HG02678 (cell line): ENCODE results near the gene TBX3.

ENCODE experiments used
- ATAC-seq: cut with Tn5 transposase; IDR thresholded peaks from one replicate; pipeline ENCODE4 v1.9.1; 2021; ENCODE audit warnings: mild to moderate bottlenecking, moderate library complexity; ENCODE audit not compliant: unreplicated experiment

The TBX3 gene

DNA sequence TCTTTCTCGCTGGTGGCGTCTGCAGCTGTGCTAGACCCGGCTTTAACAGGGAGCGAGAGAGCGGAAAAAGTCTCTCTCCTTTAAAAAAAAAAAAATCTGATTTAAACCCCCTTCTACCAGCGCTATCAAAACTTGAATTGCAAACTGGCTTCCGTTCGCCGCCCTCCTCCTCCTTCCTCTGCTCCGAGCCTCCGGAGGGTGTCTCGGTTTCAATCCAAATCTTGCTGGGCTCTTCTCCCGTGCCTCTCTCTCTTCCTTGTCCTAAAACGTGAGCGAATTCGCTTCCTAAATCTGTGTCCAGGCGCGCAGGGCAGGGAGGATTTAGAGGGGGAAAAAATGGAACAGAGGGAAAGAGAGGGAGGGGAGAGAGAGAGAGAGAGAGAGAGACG is 272 bp downstream of the TBX3 start:
- no peak for ATAC-seq

DNA sequence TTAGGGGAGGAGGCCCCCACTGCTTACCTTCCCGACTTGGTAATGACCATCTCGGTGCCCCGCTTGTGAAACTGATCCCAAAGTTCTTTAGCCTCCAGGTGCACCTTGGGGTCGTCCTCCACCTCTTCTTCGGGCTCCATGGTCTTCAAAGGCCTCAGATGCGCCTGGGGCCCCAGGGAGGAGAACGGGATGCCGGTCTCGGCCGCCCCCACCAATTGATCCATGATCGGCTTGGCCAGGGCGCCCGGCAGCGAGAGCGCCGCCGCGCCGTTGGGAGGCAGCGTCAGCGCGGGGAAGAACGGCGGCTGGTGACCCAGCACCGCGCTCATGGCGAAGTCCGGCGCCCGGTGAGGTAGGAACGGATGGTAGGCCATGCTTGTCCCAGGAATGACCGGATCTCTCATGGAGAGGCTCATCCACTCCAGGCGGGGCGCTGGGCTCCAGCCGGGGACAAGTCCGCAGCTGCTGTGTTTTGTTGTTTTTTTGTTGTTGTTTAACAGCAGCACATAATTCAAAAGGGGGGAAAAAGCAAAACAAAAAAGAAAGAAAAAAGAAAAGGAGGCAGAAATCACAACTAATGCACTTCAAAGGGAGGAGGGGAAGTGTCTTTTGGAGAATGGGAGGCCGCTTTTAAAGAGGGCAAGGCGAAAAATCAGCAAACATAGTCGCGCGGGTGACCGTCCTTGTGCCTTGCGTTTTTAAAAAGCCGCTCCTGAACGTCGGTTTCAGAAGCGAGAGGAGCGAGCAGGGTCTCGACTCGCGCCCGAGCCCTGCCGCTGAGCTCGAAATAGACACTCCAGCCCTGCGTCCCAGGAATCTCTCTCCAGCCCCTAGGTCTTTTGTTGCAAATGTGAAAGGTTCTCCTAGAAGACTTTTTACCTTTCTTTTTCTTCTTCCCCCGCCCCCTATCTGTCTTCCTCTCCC is 928 bp downstream of the TBX3 start:
- ATAC-seq = no peak

DNA sequence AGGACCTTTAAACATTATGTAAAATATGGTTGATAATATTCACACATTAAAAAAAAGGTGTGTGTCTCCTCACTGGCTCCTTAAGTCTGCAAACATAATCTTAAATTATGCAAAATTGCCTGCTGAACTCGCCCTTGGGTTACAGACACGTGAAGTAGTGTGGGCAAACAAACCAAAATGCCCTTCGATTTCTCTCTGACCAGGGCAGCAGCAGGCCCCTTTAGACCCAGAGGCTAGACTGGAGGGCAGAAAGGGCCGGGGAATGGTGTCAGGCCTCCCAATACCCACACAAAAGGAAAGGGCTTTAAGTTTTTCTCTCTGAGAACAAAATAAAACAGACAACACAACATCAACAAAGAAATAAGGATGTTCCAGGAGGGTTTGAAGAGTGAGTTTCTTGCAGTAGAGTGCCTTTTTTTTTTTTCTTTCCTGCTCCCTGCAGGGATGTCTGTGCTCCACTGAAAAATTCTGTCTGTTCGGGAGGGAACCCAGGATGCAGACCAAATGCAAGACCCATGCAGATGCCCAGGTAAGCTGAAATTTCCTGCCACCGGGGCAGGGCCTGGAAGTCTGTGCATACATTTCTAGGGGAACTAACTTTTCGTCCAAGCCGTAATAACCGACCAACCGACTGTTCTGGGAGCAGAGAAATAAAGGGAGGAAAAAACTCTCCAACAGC is 1.7 kb downstream of the TBX3 start:
- ATAC-seq = no peak

DNA sequence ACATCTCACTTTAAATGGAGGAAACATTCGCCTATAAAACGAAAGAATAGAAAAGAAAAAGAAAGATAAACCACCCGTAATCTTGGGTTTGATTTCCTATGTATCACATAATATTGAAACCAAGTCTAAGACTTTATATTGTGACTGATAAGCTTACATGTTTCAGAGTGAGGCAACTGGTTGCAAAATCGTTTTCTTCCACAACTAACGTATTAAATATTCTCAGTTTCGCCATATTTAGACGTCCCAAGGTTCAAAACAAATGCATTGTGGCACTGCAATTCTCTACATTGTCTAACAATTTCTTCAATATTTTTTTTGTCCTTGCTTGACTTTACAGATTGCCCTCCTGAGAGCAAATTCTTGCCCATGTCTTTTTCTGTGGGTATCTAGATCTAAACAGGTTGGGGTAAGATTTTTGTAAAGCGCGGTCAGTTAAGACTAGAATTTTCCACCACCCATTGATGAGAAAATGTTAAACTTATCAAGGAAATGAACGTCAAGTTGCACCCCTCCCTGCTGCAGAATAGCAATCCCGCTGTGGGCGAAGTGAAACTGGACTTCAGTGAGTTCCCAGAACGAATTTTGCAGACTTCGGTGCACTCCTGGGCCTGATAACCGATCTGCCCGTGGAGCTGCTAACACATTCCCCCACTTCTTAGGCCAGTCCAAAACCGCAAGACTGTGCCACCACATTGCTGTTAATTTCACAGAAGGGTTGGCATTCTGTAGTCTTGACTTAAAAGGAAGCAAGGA is 2.7 kb downstream of the TBX3 start:
- ATAC-seq = no peak

DNA sequence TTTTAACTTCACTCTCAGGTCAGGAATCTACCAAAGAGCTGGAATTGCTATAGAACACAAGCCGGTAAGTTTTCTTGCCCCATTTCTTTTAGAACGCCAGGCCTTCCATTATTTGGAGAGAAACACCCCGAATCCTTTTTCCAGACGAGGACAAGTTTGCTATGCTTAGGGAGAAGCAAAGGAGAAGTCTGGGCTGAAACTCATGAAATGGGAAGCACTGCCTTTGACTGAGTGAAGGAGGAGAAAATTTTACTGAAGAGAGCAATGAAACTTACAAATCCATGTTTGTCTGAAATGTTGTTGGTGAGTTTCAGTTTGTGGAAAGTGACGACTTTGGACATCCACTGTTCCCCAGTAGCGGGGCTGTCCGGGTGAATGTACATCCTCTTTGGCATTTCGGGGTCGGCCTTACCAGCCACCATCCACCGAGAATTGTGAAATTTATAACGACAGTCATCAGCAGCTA is 3.3 kb downstream of the TBX3 start:
- ATAC-seq = no peak

DNA sequence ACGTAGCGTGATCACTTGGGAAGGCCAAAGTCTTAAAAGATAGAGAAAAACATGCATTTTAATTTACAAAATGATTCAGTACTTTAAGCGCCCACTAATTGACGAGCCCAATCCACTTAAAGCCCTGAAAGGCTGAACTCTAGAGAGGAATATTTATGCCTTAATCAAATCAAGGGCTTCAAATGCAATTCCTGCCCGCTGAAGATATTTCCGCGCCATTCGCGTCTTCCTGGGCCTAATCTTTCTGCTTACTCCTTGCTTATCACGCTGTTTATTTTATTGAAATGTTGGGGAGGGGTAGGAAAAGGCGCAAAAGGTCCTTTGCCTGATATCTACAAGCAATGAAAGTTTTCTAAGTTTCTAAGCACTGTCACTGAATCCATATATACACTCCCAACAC is 4.0 kb downstream of the TBX3 start:
- no peak for ATAC-seq

DNA sequence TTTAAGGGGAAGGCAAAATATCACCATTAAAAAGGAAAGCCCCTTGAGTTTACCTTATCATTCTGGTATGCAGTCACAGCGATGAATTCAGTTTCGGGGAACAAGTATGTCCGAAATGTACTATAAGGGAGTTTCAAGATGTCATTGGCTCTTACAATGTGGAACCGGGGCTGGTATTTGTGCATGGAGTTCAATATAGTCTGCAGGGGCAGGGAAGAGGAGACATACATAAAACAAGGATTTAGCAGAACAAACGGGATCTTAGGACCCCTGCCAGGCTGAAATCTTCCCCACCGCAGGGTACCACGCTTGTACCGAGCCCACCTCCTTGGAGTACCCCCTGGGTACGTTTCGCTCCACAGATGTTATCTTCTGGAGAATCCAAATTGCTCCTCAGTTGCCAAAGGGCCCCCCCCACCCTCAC is 4.5 kb downstream of the TBX3 start:
- ATAC-seq = no peak

DNA sequence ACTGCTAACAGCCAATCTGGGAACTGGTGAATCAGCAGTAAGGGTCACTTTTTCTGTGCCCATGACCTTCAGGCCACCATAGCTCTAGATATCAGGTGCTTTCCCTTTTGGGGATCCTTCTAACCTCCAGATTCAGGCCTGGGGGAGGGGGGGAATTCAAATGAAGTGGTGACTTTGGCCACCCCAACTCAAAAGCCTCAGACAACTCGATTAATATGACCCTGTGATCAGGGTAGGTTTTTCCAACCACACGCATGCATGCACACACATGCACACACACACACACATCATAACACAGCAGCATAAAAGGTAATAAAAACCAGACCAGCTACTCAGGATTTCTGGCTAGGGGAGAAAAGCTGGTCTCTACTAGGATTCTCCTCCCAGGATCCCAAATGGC is 5.3 kb downstream of the TBX3 start:
- ATAC-seq = no peak

DNA sequence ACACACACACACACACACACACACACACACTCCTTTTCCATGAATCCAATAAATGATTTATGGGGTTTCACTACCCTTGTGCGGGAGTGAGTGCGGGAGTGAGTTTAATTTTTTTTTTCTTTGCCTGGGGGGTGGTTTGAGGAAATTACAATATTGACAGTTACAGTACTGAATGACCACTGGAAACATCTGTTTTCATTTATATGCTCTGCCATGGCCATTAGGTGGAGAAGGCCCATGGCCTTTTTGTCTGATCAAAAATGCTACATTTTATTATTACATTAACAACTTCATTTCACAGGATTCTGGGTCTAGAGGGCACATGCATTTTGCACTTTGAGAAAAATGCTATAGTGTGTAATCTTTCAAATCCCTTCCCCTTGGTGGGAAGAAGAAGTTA is 5.9 kb downstream of the TBX3 start:
- ATAC-seq = no peak

DNA sequence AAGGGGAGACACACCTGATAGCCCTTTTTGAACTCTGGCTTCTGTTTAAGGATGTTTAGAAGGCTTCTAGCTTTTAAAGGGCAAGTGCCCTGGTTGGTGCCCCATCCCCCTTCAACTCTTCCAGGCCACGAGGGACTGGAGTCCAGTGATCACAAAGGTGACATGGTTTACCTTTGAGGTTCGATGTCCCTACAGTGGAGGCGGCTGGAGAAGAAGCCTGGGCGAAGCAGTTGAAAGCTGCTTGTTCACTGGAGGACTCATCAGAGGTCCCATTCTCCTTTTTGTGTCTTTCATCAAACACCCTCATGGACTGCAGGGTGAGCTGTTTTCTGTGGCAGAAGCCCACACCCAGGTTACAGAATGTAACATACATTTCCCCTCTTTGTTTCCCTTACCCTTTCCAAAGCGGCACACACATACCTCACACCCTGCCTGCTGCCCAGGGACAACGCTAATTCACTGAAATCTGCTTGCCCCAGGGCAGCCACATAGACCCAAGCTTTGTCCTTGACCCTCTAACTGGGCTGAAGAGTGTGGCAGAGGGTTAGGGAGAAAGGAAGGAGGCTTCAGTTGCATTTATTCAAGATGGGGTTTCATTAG is 7.7 kb downstream of the TBX3 start:
- no peak for ATAC-seq

DNA sequence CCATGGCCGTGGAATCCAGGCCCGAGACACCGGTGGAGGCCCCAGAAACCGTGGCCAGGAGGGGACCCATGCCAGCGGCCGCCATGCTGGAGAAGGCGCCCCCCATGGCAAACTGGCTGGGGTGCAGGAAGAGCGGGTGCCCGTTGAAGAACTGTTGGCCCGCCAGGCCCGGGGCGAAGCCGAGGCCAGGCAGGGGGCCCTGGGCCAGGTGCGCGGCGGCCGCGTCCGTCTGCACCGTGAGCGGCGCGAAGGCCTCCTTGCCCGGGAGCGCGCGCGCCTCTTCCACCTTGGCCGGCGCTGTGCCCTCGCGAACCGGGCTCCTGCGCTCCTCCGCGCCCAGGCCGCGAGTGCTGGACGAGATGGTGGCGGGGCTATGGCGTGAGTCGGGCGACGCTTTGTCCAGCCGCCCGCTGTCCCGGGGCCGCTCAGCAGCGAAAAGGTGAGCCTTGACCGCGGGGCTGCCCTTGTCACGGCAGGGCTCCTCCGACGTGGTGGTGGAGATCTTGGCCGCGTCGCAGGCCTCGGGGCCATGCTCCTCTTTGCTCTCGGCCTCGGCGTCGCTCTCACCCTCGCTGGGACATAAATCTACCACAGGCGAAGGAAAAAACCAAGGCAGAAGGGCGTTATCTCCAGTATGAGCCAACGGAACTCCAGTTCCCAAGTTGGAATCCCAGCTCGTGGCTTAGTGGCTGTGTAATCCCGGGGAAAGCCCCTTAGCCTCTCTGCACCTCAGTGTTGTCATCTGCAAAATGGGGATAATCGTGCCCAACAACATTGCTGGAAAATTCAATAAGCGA is 9.5 kb downstream of the TBX3 start:
- no peak for ATAC-seq

DNA sequence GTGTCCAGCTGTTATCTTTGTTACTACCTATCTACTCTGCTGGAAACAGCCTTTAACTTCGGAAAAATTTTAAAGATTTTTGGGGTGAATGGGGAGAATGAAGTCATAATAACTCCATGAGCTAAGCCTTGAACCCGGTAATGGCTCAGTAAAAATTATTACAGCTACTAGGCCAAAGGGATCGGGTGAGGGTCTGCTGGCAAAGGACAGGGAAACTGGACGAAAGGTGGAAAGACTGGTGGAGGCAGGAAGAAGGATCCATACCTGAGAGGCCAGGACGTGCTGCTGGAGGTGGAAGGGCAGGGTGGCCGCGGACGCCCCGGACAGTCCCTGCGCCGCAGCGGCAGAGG is 10.1 kb downstream of the TBX3 start:
- no peak for ATAC-seq

DNA sequence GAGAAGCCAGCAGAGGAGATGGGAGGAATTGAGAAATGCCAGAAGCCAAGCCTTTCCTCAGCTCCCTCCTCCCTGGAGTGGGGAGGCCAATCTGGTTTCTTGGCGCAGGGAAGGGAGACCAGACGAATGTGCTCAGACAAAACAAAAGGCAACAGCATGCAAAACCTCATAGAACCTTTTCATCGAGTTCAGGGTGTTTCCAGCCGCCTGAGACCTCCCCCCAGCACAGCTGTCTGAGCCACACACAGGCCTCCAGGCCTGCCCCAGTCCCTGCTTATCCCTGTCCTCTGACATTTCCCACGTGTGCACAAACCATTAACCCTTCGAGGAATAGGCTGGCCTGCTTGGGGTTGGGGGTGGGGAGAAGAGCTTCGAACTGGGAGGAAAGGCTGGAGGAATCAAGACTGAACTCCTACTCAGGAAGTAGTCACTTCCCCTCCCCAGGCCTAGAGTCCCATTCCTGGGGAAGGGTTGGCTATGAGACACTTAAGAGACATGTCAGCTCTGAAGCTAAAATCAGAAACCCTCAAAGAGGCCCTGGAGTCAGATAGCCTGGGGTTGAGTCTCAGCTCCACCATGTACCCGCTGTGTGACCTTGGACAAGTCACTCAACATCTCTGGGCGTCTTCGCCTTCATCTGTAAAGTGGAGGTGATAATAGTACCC is 10.7 kb downstream of the TBX3 start:
- ATAC-seq = no peak

DNA sequence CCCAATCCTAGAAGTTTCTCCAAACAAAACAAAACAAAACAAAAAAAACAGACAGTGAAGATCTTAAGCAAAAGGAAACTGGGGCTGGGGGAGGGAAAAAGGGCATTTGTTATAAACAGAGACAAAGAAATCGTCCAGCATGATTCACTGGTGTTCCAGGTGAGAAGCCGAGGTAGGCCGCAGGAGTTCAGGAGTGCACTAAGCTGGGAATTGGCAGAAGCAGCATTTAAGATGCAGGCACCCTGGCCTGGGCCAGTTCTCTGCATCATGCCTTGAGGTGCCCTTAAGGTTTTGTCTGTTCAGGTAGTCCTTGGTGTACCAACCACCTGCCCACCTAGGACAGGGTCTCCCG is 11.2 kb downstream of the TBX3 start:
- ATAC-seq = no peak

DNA sequence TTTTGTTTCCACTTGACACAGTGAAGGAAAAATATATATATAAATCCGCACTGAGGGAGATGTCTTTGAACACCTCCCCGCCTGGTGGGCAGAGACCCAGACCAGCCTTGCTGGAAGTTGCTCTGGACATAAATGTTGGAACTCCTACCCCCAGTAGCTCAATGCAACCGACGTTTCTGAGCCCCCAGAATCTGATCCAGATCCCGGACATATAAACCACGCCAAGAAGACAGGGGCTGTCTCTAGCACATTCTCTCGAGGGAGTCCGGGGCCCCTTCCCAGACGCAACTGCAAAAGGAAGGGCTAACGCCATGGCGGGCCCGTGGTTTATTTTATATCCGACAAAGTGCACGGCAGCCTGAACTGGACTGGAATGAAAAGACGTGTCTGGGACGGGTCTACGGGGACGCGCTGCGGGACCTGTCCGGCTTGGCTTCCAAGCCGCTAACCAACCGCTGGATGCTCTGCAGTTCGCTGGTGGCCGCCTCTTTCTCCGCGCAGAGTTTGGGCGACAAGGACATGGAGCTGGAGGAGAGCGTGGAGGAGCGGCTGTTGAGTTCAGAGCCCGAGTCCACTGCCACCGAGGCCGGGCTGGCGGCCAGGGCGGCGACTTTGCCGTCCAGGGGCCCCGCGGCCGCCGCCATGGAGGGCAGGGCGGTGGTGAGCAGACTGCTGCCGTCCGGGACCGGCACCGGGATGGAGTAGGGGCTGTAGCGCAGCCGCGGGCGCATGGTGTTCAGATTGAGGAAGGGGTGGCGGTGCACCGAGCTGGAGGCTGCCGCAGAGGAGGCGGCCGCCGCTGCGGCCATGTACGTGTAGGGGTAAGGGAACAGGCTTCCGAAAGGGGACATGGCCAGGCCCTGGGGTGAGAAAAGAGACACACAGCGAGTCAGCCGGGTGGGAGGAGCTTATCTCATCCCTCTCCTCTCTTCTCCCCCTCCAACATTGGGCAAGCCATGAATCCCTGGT is 12.2 kb downstream of the TBX3 start:
- no peak for ATAC-seq

DNA sequence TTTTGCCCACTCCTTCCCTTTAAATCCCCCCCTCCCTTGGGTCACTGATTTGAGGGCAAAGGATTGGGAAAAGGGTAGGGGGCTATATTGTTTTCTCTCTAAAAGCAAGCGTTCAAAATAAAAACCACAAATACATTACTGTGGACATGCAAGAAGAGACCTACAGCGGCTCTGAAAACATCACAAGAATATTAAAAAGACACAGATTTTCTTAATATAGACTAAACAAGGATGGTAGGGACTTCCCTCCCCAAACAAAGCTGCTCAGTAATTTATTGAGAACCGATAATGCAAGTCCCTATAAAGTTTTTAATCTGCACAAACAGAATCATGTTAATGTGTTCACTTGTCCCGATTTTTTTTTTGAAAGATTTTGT is 12.9 kb downstream of the TBX3 start:
- ATAC-seq = no peak

DNA sequence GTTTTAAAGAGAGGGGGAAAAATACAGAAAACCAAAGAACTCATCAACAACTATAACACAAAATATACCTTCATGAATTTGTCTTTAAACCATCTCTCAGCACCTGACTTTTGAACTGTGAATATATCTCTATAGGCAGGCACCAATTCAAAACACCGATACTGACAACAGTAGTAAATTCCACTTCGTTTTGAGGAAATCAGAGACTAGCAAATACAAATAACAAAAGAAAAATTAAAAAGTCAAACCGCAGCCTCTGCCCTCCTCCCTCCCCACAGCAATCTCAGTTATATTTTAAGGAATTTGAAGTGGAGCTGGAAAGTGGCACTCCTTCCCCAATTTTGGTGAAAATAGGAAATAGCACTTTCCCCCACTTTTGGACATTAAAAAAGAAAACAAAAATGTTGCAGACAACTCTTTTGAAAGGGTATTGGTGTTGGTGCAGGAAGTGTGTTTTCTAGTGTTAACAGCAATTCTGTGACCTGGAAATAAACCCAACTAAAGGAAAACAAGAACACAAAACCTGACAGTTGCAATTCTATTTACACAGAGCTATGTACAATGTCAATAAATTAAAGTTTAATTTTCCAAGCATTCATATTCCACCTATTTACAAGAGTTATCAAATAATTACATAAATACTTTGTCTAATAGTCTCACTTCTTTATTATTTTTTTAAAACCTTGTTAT is 13.5 kb downstream of the TBX3 start:
- ATAC-seq = no peak
